ENCODE data around the gene KLF16. TPM values are rescaled to one million over a fixed set of nuclear protein-coding genes. Genes with fewer than 3 reads are reported as not detected.

Gene KLF16
- total and polyA plus RNA-seq, 9 of the 15 experiments (the other 6 are each of a cell fraction or from before 2014, with no cell fraction given) = 0.04 to 60.4 (median 6.8) TPM

DNA sequence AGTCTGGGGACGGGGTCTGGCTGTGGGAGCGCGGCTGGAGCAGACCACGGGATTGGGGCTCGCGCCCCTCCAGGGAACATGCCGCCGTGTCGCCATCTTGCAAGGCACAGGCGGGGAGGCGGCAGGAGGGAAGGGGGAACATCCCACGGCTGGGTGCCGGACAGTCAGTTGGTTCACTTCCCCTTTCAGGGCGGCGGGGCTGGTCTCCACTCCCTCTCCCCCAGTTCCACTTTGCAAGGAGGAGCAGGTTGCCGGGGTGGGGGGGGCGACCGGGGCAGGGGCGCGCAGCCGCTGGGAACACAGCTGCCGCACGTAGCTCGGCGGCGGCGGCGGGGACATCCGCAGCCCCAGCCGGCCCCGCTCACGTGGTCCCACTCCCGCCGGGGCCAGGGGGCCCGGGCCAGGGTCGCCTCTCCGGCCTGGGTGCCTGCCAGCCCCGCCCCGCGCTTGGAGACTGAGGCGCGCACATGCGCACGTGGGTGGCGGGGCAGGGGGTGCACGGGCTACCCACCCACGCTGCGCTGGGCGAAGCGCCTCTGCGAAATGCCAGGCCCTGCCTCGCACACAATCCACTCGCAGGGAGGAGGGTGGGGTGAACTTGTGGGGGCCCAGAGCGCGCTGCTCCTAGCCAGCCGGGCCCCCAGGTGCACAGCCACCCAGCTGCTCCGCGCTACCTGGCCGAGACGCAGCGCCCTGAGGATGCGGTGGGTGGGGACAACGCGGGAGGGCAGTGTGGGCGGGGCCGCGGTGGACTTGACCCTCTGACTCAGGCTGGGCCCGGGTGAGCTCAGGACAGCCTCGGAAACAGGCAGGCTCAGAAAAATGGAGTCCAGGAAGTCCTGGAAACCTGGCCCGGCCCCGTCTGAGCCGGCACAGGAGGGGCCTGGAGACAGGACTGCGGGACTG, 6.4 kb downstream of the KLF16 start (continued):
- TF ChIP-seq, protein P1, sequence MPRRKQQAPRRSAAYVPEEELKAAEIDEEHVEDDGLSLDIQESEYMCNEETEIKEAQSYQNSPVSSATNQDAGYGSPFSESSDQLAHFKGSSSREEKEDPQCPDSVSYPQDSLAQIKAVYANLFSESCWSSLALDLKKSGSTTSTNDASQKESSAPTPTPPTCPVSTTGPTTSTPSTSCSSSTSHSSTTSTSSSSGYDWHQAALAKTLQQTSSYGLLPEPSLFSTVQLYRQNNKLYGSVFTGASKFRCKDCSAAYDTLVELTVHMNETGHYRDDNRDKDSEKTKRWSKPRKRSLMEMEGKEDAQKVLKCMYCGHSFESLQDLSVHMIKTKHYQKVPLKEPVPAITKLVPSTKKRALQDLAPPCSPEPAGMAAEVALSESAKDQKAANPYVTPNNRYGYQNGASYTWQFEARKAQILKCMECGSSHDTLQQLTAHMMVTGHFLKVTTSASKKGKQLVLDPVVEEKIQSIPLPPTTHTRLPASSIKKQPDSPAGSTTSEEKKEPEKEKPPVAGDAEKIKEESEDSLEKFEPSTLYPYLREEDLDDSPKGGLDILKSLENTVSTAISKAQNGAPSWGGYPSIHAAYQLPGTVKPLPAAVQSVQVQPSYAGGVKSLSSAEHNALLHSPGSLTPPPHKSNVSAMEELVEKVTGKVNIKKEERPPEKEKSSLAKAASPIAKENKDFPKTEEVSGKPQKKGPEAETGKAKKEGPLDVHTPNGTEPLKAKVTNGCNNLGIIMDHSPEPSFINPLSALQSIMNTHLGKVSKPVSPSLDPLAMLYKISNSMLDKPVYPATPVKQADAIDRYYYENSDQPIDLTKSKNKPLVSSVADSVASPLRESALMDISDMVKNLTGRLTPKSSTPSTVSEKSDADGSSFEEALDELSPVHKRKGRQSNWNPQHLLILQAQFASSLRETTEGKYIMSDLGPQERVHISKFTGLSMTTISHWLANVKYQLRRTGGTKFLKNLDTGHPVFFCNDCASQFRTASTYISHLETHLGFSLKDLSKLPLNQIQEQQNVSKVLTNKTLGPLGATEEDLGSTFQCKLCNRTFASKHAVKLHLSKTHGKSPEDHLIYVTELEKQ (CRISPR knock-in tag; IDR thresholded peaks at IDR 0.05) = no peak
- TF ChIP-seq SIRT6 (IDR thresholded peaks at IDR 0.05; ENCODE audit: low read depth, low read length) (no peak), RNF2 (IDR thresholded peaks at IDR 0.05) (0 out of 2 replicates have a peak, but pooled peaks have one; percentile 56), SETDB1 (IDR thresholded peaks at IDR 0.05; ENCODE audit: low read length) (no peak), FOS (IDR thresholded peaks at IDR 0.05; ENCODE audit: extremely low read depth, insufficient read length) (no peak), EZH2 (IDR thresholded peaks at IDR 0.05; ENCODE audit: borderline replicate concordance, low read depth, low read length) (no peak), ZFP1 (CRISPR knock-in tag; IDR thresholded peaks at IDR 0.05) (no peak), ZNF174 (CRISPR knock-in tag; IDR thresholded peaks at IDR 0.05) (no peak), SUPT5H (IDR thresholded peaks at IDR 0.05) (peak; percentile 35), DNMT1 (IDR thresholded peaks at IDR 0.05) (no peak), CAMTA2 (CRISPR knock-in tag; conservative IDR thresholded peaks at IDR 0.05) (no peak; the same call in none of the 2 replicates), HDAC1 (IDR thresholded peaks at IDR 0.05) (peak in 1 of 2 experiments; percentile 93; a peak in 2 of 4 replicates), ZNF140 (CRISPR knock-in tag; IDR thresholded peaks at IDR 0.05) (no peak), ZBTB17 (CRISPR knock-in tag; IDR thresholded peaks at IDR 0.05) (no peak), RBM34 (IDR thresholded peaks at IDR 0.05; ENCODE audit: borderline replicate concordance, insufficient read depth, low read length) (no peak)
- TF ChIP-seq, protein P2, sequence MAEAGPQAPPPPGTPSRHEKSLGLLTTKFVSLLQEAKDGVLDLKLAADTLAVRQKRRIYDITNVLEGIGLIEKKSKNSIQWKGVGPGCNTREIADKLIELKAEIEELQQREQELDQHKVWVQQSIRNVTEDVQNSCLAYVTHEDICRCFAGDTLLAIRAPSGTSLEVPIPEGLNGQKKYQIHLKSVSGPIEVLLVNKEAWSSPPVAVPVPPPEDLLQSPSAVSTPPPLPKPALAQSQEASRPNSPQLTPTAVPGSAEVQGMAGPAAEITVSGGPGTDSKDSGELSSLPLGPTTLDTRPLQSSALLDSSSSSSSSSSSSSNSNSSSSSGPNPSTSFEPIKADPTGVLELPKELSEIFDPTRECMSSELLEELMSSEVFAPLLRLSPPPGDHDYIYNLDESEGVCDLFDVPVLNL (CRISPR knock-in tag; IDR thresholded peaks at IDR 0.05; ENCODE audit: low read depth) = no peak; the same call in 1 of the 2 replicates
- TF ChIP-seq, protein P3, sequence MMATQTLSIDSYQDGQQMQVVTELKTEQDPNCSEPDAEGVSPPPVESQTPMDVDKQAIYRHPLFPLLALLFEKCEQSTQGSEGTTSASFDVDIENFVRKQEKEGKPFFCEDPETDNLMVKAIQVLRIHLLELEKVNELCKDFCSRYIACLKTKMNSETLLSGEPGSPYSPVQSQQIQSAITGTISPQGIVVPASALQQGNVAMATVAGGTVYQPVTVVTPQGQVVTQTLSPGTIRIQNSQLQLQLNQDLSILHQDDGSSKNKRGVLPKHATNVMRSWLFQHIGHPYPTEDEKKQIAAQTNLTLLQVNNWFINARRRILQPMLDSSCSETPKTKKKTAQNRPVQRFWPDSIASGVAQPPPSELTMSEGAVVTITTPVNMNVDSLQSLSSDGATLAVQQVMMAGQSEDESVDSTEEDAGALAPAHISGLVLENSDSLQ (IDR thresholded peaks at IDR 0.05) = no peak
- TF ChIP-seq, protein P4, sequence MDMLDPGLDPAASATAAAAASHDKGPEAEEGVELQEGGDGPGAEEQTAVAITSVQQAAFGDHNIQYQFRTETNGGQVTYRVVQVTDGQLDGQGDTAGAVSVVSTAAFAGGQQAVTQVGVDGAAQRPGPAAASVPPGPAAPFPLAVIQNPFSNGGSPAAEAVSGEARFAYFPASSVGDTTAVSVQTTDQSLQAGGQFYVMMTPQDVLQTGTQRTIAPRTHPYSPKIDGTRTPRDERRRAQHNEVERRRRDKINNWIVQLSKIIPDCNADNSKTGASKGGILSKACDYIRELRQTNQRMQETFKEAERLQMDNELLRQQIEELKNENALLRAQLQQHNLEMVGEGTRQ (CRISPR knock-in tag; IDR thresholded peaks at IDR 0.05) = no peak
- TF ChIP-seq, protein P5, sequence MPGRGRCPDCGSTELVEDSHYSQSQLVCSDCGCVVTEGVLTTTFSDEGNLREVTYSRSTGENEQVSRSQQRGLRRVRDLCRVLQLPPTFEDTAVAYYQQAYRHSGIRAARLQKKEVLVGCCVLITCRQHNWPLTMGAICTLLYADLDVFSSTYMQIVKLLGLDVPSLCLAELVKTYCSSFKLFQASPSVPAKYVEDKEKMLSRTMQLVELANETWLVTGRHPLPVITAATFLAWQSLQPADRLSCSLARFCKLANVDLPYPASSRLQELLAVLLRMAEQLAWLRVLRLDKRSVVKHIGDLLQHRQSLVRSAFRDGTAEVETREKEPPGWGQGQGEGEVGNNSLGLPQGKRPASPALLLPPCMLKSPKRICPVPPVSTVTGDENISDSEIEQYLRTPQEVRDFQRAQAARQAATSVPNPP (IDR thresholded peaks at IDR 0.05; ENCODE audit: borderline replicate concordance, insufficient read depth, insufficient read length) = no peak
